ENCODE measurements around the gene RUNX2.

RUNX2 gene

GRCh38 chr6:45590696-45591184 is 262.6 kb downstream of the RUNX2 start:
- no peak for DNase-seq (ENCODE audit: low read depth)

GRCh38 chr6:45591306-45591705 is 263.2 kb downstream of the RUNX2 start:
- DNase-seq (ENCODE audit: low read depth), result no peak

- no peak for DNase-seq (ENCODE audit: low read depth)
Observed at GRCh38 chr6:45591890-45592289, 263.8 kb downstream of the RUNX2 start.

GRCh38 chr6:45592991-45593390 is 264.9 kb downstream of the RUNX2 start:
- DNase-seq (ENCODE audit: low read depth), result no peak

GRCh38 chr6:45595010-45595851 is 267.1 kb downstream of the RUNX2 start:
- no peak for DNase-seq (ENCODE audit: low read depth)

GRCh38 chr6:45597424-45597823 is 269.3 kb downstream of the RUNX2 start:
- no peak for DNase-seq (ENCODE audit: low read depth)

GRCh38 chr6:45599053-45599452 is 270.9 kb downstream of the RUNX2 start:
- DNase-seq (ENCODE audit: low read depth), result no peak

GRCh38 chr6:45605971-45606370 is 277.8 kb downstream of the RUNX2 start:
- no peak for DNase-seq (ENCODE audit: low read depth)

- no peak for DNase-seq (ENCODE audit: low read depth)
Observed at GRCh38 chr6:45606831-45607400, 278.8 kb downstream of the RUNX2 start.

GRCh38 chr6:45607798-45608197 is 279.7 kb downstream of the RUNX2 start:
- DNase-seq (ENCODE audit: low read depth), result no peak

GRCh38 chr6:45608252-45608913 is 280.3 kb downstream of the RUNX2 start:
- no peak for DNase-seq (ENCODE audit: low read depth)

GRCh38 chr6:45609141-45609638 is 281.1 kb downstream of the RUNX2 start:
- no peak for DNase-seq (ENCODE audit: low read depth)

GRCh38 chr6:45610374-45610773 is 282.2 kb downstream of the RUNX2 start:
- no peak for DNase-seq (ENCODE audit: low read depth)

GRCh38 chr6:45610832-45611231 is 282.7 kb downstream of the RUNX2 start:
- no peak for DNase-seq (ENCODE audit: low read depth)

GRCh38 chr6:45611491-45611890 is 283.4 kb downstream of the RUNX2 start:
- no peak for DNase-seq (ENCODE audit: low read depth)

GRCh38 chr6:45613656-45614055 is 285.5 kb downstream of the RUNX2 start:
- DNase-seq (ENCODE audit: low read depth), result no peak

- no peak for DNase-seq (ENCODE audit: low read depth)
Observed at GRCh38 chr6:45614488-45615285, 286.6 kb downstream of the RUNX2 start.

- no peak for DNase-seq (ENCODE audit: low read depth)
Observed at GRCh38 chr6:45616209-45616608, 288.1 kb downstream of the RUNX2 start.

GRCh38 chr6:45617441-45617840 is 289.3 kb downstream of the RUNX2 start:
- no peak for DNase-seq (ENCODE audit: low read depth)

GRCh38 chr6:45618259-45618658 is 290.1 kb downstream of the RUNX2 start:
- no peak for DNase-seq (ENCODE audit: low read depth)

- no peak for DNase-seq (ENCODE audit: low read depth)
Observed at GRCh38 chr6:45619211-45619760, 291.2 kb downstream of the RUNX2 start.

All from activated T-cell treated with anti-CD3 and anti-CD28 coated beads for 1 hour (primary cell).